ENCODE data around the gene OR13D1. TPM values are rescaled to one million over a fixed set of nuclear protein-coding genes. Genes with fewer than 3 reads are reported as not detected.
"Not testable (repeated sequence)": the region's sequence is repeated elsewhere in the genome, so short reads cannot be mapped to it uniquely, and the experiment has no call there.

Gene OR13D1
- polyA plus RNA-seq (2012; ENCODE audit: missing spikeins): not detected

GRCh38 chr9:104694218-104694617 lies at the start of gene OR13D1:
OR13D1 (plus strand) TSS chr9:104694518; CDS start chr9:104694518, 0 bp downstream.
- DNase-seq (ENCODE audit: insufficient read length) (no peak), FAIRE-seq (no peak)

GRCh38 chr9:104658496-104659195 lies 35.7 kb upstream of the OR13D1 start:
- no peak for DNase-seq (ENCODE audit: insufficient read length)
- TF ChIP-seq POLR2AphosphoS5 (IDR thresholded peaks at IDR 0.05; ENCODE audit: low read depth, low read length): no peak
- TF ChIP-seq TAF1 (IDR thresholded peaks at IDR 0.05; ENCODE audit: borderline replicate concordance, low read depth, low read length): no peak
- TF ChIP-seq POLR2A (IDR thresholded peaks at IDR 0.05; ENCODE audit: low read depth, low read length): no peak
- FAIRE-seq: no peak

More at GRCh38 chr9:104694218-104694617, at the start of gene OR13D1:
- TF ChIP-seq POLR2AphosphoS5 (IDR thresholded peaks at IDR 0.05; ENCODE audit: low read depth, low read length) (no peak), POLR2A (IDR thresholded peaks at IDR 0.05; ENCODE audit: low read depth, low read length) (no peak), TAF1 (IDR thresholded peaks at IDR 0.05; ENCODE audit: borderline replicate concordance, low read depth, low read length) (no peak)

- no peak for TF ChIP-seq TAF1 (IDR thresholded peaks at IDR 0.05; ENCODE audit: borderline replicate concordance, low read depth, low read length)
- no peak for TF ChIP-seq POLR2A (IDR thresholded peaks at IDR 0.05; ENCODE audit: low read depth, low read length)
- TF ChIP-seq POLR2AphosphoS5 (IDR thresholded peaks at IDR 0.05; ENCODE audit: low read depth, low read length): no peak
- no peak for FAIRE-seq
- no peak for DNase-seq (ENCODE audit: insufficient read length)
These were observed 18.7 kb upstream of the OR13D1 start for GRCh38 chr9:104675611-104676010.

- TF ChIP-seq POLR2A (IDR thresholded peaks at IDR 0.05; ENCODE audit: low read depth, low read length) (no peak), POLR2AphosphoS5 (IDR thresholded peaks at IDR 0.05; ENCODE audit: low read depth, low read length) (no peak), TAF1 (IDR thresholded peaks at IDR 0.05; ENCODE audit: borderline replicate concordance, low read depth, low read length) (no peak)
- DNase-seq (ENCODE audit: insufficient read length): no peak
- peak; percentile 68 for FAIRE-seq
These were observed 11.7 kb upstream of the OR13D1 start for GRCh38 chr9:104682642-104683041.

GRCh38 chr9:104686081-104686480 lies 8.2 kb upstream of the OR13D1 start:
- FAIRE-seq (no peak), DNase-seq (ENCODE audit: insufficient read length) (no peak)
- TF ChIP-seq TAF1 (IDR thresholded peaks at IDR 0.05; ENCODE audit: borderline replicate concordance, low read depth, low read length) (no peak), POLR2A (IDR thresholded peaks at IDR 0.05; ENCODE audit: low read depth, low read length) (no peak), POLR2AphosphoS5 (IDR thresholded peaks at IDR 0.05; ENCODE audit: low read depth, low read length) (no peak)

- FAIRE-seq (no peak), DNase-seq (ENCODE audit: insufficient read length) (no peak)
- TF ChIP-seq POLR2A (IDR thresholded peaks at IDR 0.05; ENCODE audit: low read depth, low read length) (no peak), POLR2AphosphoS5 (IDR thresholded peaks at IDR 0.05; ENCODE audit: low read depth, low read length) (no peak), TAF1 (IDR thresholded peaks at IDR 0.05; ENCODE audit: borderline replicate concordance, low read depth, low read length) (no peak)
These were observed 6.0 kb downstream of the OR13D1 start for GRCh38 chr9:104700306-104700705.

GRCh38 chr9:104708737-104709136 lies 14.4 kb downstream of the OR13D1 start:
- DNase-seq (ENCODE audit: insufficient read length); FAIRE-seq: not testable (repeated sequence)

GRCh38 chr9:104711604-104712003 lies 17.3 kb downstream of the OR13D1 start:
- TF ChIP-seq POLR2A (IDR thresholded peaks at IDR 0.05; ENCODE audit: low read depth, low read length) (no peak), TAF1 (IDR thresholded peaks at IDR 0.05; ENCODE audit: borderline replicate concordance, low read depth, low read length) (no peak), POLR2AphosphoS5 (IDR thresholded peaks at IDR 0.05; ENCODE audit: low read depth, low read length) (no peak)
- FAIRE-seq (no peak), DNase-seq (ENCODE audit: insufficient read length) (no peak)

GRCh38 chr9:104725014-104725413 lies 30.7 kb downstream of the OR13D1 start:
- no peak for FAIRE-seq
- TF ChIP-seq POLR2A (IDR thresholded peaks at IDR 0.05; ENCODE audit: low read depth, low read length) (no peak), POLR2AphosphoS5 (IDR thresholded peaks at IDR 0.05; ENCODE audit: low read depth, low read length) (no peak), TAF1 (IDR thresholded peaks at IDR 0.05; ENCODE audit: borderline replicate concordance, low read depth, low read length) (no peak)
- DNase-seq (ENCODE audit: insufficient read length): no peak

- FAIRE-seq (no peak), DNase-seq (ENCODE audit: insufficient read length) (no peak)
- TF ChIP-seq TAF1 (IDR thresholded peaks at IDR 0.05; ENCODE audit: borderline replicate concordance, low read depth, low read length) (no peak), POLR2AphosphoS5 (IDR thresholded peaks at IDR 0.05; ENCODE audit: low read depth, low read length) (no peak), POLR2A (IDR thresholded peaks at IDR 0.05; ENCODE audit: low read depth, low read length) (no peak)
These were observed 44.1 kb downstream of the OR13D1 start for GRCh38 chr9:104738452-104738851.

- DNase-seq (ENCODE audit: insufficient read length): no peak
- no peak for FAIRE-seq
- no peak for TF ChIP-seq POLR2A (IDR thresholded peaks at IDR 0.05; ENCODE audit: low read depth, low read length)
- no peak for TF ChIP-seq TAF1 (IDR thresholded peaks at IDR 0.05; ENCODE audit: borderline replicate concordance, low read depth, low read length)
- TF ChIP-seq POLR2AphosphoS5 (IDR thresholded peaks at IDR 0.05; ENCODE audit: low read depth, low read length): no peak
These were observed 46.3 kb downstream of the OR13D1 start for GRCh38 chr9:104740621-104741020.

- peak; percentile 16 for DNase-seq (ENCODE audit: insufficient read length)
- peak; percentile 64 for FAIRE-seq
- TF ChIP-seq POLR2A (IDR thresholded peaks at IDR 0.05; ENCODE audit: low read depth, low read length): no peak
- TF ChIP-seq TAF1 (IDR thresholded peaks at IDR 0.05; ENCODE audit: borderline replicate concordance, low read depth, low read length): no peak
- TF ChIP-seq POLR2AphosphoS5 (IDR thresholded peaks at IDR 0.05; ENCODE audit: low read depth, low read length): no peak
These were observed 49.2 kb downstream of the OR13D1 start for GRCh38 chr9:104743376-104743985.
